Pancreas (tissue), 10 donors: ENCODE results near the gene DENND4C. TPM values are rescaled to one million over a fixed set of nuclear protein-coding genes. Genes with fewer than 3 reads are reported as not detected.

Experiments
- ATAC-seq, 4 donors: fragments of 200-7000 bp; cut with Tn5 transposase; one replicate each; pipeline versions ENCODE4 v1.8.0 to v1.9.1; 2020; ENCODE audit warnings: mild to moderate bottlenecking in 4 of 4, moderate library complexity in 4 of 4
- DNase-seq, 6 donors: peaks; one replicate each; pipeline ENCODE4 v3.0.0-alpha.2; 2020
- FAIRE-seq: peaks from 2 replicates; lab custom pipeline; 2012; peaks lifted over from hg19 to GRCh38; lab: Jason Lieb, UNC
- H3K27ac ChIP-seq, 4 donors: fragments of 200-600 bp; sonication (generic); 1 replicate in 3 of 4; 2 replicates in 1 of 4; pipeline versions ENCODE4 v1.5.0 to v1.8.0; 2020
- H3K27me3 ChIP-seq, 4 donors: fragments of 200-600 bp; one replicate each; pipeline ENCODE4 v1.8.0; 2021
- H3K36me3 ChIP-seq, 3 donors: fragments of 200-600 bp; sonication (generic) in 1 of 3; one replicate each; pipeline versions ENCODE4 v1.5.0 to v1.8.0; 2020 to 2021
- H3K4me1 ChIP-seq, 3 donors: fragments of 200-600 bp; one replicate each; pipeline ENCODE4 v1.8.0; 2021
- H3K4me3 ChIP-seq, 4 donors: fragments of 200-600 bp; sonication (generic) in 2 of 4; one replicate each; pipeline versions ENCODE4 v1.5.0 to v1.8.0; 2020 to 2021
- H3K9me3 ChIP-seq, 4 donors: fragments of 200-600 bp; one replicate each; pipeline ENCODE4 v1.8.0; 2021
- CTCF ChIP-seq, 4 donors: fragments of 200-600 bp; sonication (generic) in 3 of 4; IDR thresholded peaks; one replicate each; pipeline versions ENCODE4 v1.5.0 to v1.8.0; 2021; ENCODE audit warnings: antibody characterized with exemption in 4 of 4
- WGBS, 2 donors: extraction: QIAGEN DNeasy Blood & Tissue Kit; methylation state at CpG; one replicate each; pipeline ENCODE4 v1.1.7; 2013; 5-methylcytosine and 5-hydroxymethylcytosine counted together
- intact Hi-C, 3 donors: fragments of 100-400 bp; cut with DNase I; formaldehyde crosslinking; loops; one replicate each; pipeline versions ENCODE4 v1.11.1 to v1.14.2; 2022
- polyA plus RNA-seq, 2 donors: library from polyadenylated mRNA; stranded (reverse); fragments of 200-250 nt; gene quantifications; one replicate each; pipeline ENCODE4 v1.2.3, GENCODE V29; 2013
- total RNA-seq, 6 donors: library from RNA; stranded (reverse); fragmentation: NEBNext Ultra II Directional in 4 of 6; extraction: Animal tissue kit (Norgen Biotek cat#: 25700) in 4 of 6; gene quantifications; one replicate each; pipeline versions ENCODE4 v1.2.1 to v1.2.4, GENCODE V29; 2021 to 2023
- donor health status: healthy with polysubstance abuse.
- donor health status: DM: no; HTN: no; CAD: no; lungs with moderate emphysema.
- donor health status: DM: no; HTN: no; CAD: no.
- donor health status: control.
- donor health status: control.
- donor health status: Bipolar disorder and iron deficiency.
- donor health status: DM: yes; HTN: yes; CAD: no.
- donor health status: DM: no; HTN: no; CAD: no.
- donor health status: DM: no; HTN: no; CAD: no.
- donor health status: DM: yes; HTN: yes; CAD: no.

The DENND4C gene
- total and polyA plus RNA-seq, 8 donors, result 4.6 to 36.2 (median 17.9) TPM

- Histone ChIP-seq H3K4me1 (peaks cover 6 to 14% (median 10%) of the 10 kb centered on the region in 3 donors), H3K4me3 (no peak overlapping the region), H3K27me3 (no peaks in the 10 kb centered on the region), H3K9me3 (no peaks in the 10 kb centered on the region), H3K27ac (no peak overlapping the region), H3K36me3 (no peaks in the 10 kb centered on the region)
- no peak for ATAC-seq
- no peak for DNase-seq
- FAIRE-seq, result no peak
- intact Hi-C loops, result no loop called here
- WGBS, 2 donors, result 94 to 100% methylated on average over 1 of the region's 1 CpG
- TF ChIP-seq CTCF (IDR thresholded peaks at IDR 0.05), result no peak
Measured at GRCh38 chr9:19198406-19198805, 32.1 kb upstream of the DENND4C start.

- no peak for FAIRE-seq
- no peak for TF ChIP-seq CTCF (IDR thresholded peaks at IDR 0.05)
- Histone ChIP-seq H3K36me3 (no peaks in the 10 kb centered on the region), H3K27ac (no peak overlapping the region), H3K27me3 (no peaks in the 10 kb centered on the region), H3K4me3 (no peak overlapping the region), H3K4me1 (peaks cover 6 to 14% (median 10%) of the 10 kb centered on the region in 3 donors), H3K9me3 (no peaks in the 10 kb centered on the region)
- WGBS, 2 donors, result 96 to 97% methylated on average over 2 of the region's 2 CpGs
- intact Hi-C loops, result no loop called here
- ATAC-seq, result no peak
- no peak for DNase-seq
Measured at GRCh38 chr9:19199012-19199411, 31.5 kb upstream of the DENND4C start.

- FAIRE-seq, result no peak
- no peak overlapping the region for H3K4me3 ChIP-seq
- H3K9me3 ChIP-seq, result no peaks in the 10 kb centered on the region
- H3K27ac ChIP-seq, result no peak overlapping the region
- no peaks in the 10 kb centered on the region for H3K27me3 ChIP-seq
- no peak for DNase-seq
- 61 to 66% methylated on average over 8 of the region's 8 CpGs for WGBS, 2 donors
- H3K4me1 ChIP-seq, result peaks cover 6 to 14% (median 10%) of the 10 kb centered on the region in 3 donors
- no peak for TF ChIP-seq CTCF (IDR thresholded peaks at IDR 0.05)
- no peaks in the 10 kb centered on the region for H3K36me3 ChIP-seq
- intact Hi-C loops, result no loop called here
- no peak for ATAC-seq
Measured at GRCh38 chr9:19200229-19200628, 30.3 kb upstream of the DENND4C start.

- Histone ChIP-seq H3K27me3 (no peaks in the 10 kb centered on the region), H3K36me3 (no peaks in the 10 kb centered on the region), H3K4me3 (no peak overlapping the region), H3K9me3 (no peaks in the 10 kb centered on the region), H3K27ac (peak overlapping the region in 2 of 4 donors; percentile 62 to 81), H3K4me1 (peaks cover 6 to 14% (median 10%) of the 10 kb centered on the region in 3 donors)
- ATAC-seq (peak; percentile 63 to 90 (median 84)), FAIRE-seq (no peak), DNase-seq (peak in 3 of 6 donors; percentile 9 to 55 (median 12))
- intact Hi-C loops, result no loop called here
- 36 to 41% methylated on average over 13 of the region's 13 CpGs for WGBS, 2 donors
- no peak for TF ChIP-seq CTCF (IDR thresholded peaks at IDR 0.05)
Measured at GRCh38 chr9:19201899-19202891, 28.3 kb upstream of the DENND4C start.

- H3K4me3 ChIP-seq, result no peak overlapping the region
- ATAC-seq (no peak), FAIRE-seq (no peak), DNase-seq (no peak)
- H3K4me1 ChIP-seq, result peaks cover 6 to 14% (median 10%) of the 10 kb centered on the region in 3 donors
- WGBS, 2 donors, result 93 to 95% methylated on average over 5 of the region's 5 CpGs
- TF ChIP-seq CTCF (IDR thresholded peaks at IDR 0.05), result no peak
- intact Hi-C loops, result no loop called here
- H3K27me3 ChIP-seq, result no peaks in the 10 kb centered on the region
- H3K27ac ChIP-seq, result no peak overlapping the region
- H3K9me3 ChIP-seq, result no peaks in the 10 kb centered on the region
- H3K36me3 ChIP-seq, result no peaks in the 10 kb centered on the region
Measured at GRCh38 chr9:19203058-19203457, 27.4 kb upstream of the DENND4C start.
